Esophagus muscularis mucosa (tissue), 4 donors: Measurements from ENCODE around the gene PRDX5. TPM values are rescaled to one million over a fixed set of nuclear protein-coding genes. Genes with fewer than 3 reads are reported as not detected.

ENCODE experiments used
- DNase-seq: peaks from one replicate; pipeline ENCODE4 v3.0.0-alpha.2; 2017; ENCODE audit errors: extremely low spot score
- H3K27ac ChIP-seq, 4 donors: fragments of 200-600 bp; sonication (generic); replicated peaks in 1 of 4; 1 replicate in 3 of 4; 2 replicates in 1 of 4; pipeline ENCODE4 v1.5.1; 2016 to 2019; ENCODE audit warnings: mild to moderate bottlenecking in 1 of 4
- H3K27me3 ChIP-seq, 4 donors: fragments of 200-600 bp; sonication (generic); one replicate each; pipeline versions ENCODE4 v1.5.1 to v1.6.0; 2016 to 2019
- H3K36me3 ChIP-seq, 4 donors: fragments of 200-600 bp; sonication (generic); one replicate each; pipeline ENCODE4 v1.5.1; 2016 to 2019
- H3K4me1 ChIP-seq, 4 donors: fragments of 200-600 bp; sonication (generic); one replicate each; pipeline ENCODE4 v1.5.1; 2016 to 2019
- H3K4me3 ChIP-seq, 4 donors: fragments of 200-600 bp; sonication (generic); 1 replicate in 2 of 4; 2 replicates in 2 of 4; pipeline ENCODE4 v1.5.1; 2016 to 2019; ENCODE audit warnings: mild to moderate bottlenecking in 4 of 4, moderate library complexity in 1 of 4
- H3K9me3 ChIP-seq, 4 donors: fragments of 200-600 bp; sonication (generic); 1 replicate in 3 of 4; 2 replicates in 1 of 4; pipeline ENCODE4 v1.5.1; 2016 to 2019
- CTCF ChIP-seq, 3 experiments: fragments of 200-600 bp in 2 of 3; fragments of 450-650 bp in 1 of 3; sonication (generic) in 2 of 3; IDR thresholded peaks; one replicate each; pipeline ENCODE4 v1.5.1; 2017 to 2019; ENCODE audit warnings: antibody characterized with exemption in 3 of 3, mild to moderate bottlenecking in 2 of 3, moderate library complexity in 1 of 3
- EP300 ChIP-seq: sonication (generic); formaldehyde crosslinking; IDR thresholded peaks from one replicate; pipeline ENCODE4 v1.6.1; 2017; ENCODE audit warnings: antibody characterized with exemption
- POLR2A ChIP-seq: fragments of 450-650 bp; IDR thresholded peaks from one replicate; pipeline ENCODE4 v1.6.1; 2017; ENCODE audit warnings: antibody characterized with exemption, moderate library complexity, mild to moderate bottlenecking, low read depth
- POLR2AphosphoS5 ChIP-seq, 2 donors: sonication (generic); formaldehyde crosslinking; IDR thresholded peaks; one replicate each; pipeline ENCODE4 v1.6.1; 2017; ENCODE audit warnings: antibody characterized with exemption in 2 of 2
- WGBS: methylation state at CpG from one replicate; pipeline ENCODE4 v1.1.5; 2018; 5-methylcytosine and 5-hydroxymethylcytosine counted together
- intact Hi-C: fragments of 100-400 bp; cut with DNase I; formaldehyde crosslinking; loops from one replicate; pipeline ENCODE4 v1.15.1; 2023
- total RNA-seq, 4 donors: library from RNA; depleted of rRNA; stranded (reverse); fragments of >200 nt; gene quantifications; one replicate each; pipeline versions ENCODE4 v1.1.0 to v1.2.1, GENCODE V29; 2016

PRDX5 gene
- total RNA-seq, 4 donors from 2014 or later = 144 to 178 (median 155) TPM

DNA sequence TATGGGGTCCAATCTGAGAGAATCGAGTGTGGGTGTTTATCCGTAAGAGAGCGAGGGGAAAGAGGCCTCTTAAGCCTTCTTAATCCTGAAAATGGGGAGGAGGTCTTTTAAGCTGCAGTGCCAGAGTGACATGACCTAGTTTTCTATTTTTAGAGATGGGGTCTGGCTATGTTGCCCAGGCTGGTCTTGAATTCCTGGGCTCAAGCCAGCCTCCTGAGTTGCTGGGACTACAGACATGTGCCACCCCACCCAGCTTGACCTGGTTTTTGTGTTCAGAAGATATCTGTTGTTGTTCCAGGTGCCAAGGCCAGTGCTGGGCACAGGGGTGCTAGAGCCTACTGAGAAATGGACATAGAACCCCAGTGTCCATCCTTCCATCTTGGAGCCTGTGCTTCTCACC is 34.8 kb upstream of the PRDX5 start:
- no peak for DNase-seq
- intact Hi-C loops = no loop called here

DNA sequence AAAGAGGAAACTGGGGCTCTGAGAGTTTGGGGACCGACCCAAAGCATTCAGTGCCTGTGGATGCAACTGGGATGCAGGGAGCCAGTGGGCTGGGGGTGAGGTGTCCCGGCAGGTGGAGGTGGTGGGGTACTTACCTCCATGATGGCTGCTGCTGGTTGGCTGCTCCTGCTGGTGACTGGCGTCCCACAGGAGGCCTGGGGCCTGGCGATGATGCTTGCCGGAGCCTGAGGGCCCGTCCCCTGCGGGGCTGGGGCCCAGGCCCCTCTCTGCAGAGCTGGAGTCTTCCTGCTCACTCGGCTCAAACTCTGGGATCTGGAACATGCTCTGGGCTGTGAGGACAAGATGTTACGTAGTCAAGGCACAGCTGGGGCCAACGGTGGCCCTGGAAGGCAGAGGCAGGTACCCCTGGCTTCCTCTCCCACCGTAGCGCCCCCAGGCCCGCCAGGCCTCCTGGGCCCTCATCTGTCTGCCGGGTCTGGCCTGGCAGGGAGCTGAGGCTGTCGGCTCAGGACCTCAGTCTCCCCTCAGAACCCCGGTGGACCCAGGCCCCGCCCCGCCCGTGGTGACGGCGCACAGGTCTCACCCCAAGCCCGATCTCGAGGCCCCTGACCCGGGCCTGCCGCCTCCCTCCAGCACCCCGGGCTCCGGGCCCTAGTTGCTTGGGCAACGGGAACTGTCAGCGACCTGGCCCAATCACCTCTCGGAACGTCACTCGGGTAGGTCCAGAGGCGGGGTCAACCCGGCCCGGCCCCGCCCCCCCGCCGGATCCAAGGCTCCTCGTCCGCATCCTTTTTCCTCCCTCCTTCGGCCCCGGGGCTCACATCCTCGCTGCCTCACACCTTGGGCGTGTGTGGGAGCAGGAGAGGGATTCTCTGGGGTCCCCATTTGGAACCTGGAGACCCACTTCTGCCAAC is 33.6 kb upstream of the PRDX5 start, which contains the start of gene BAD:
Gene BAD, minus strand, starts transcription at position 618 of the 914 bp plus-strand sequence. Its CDS starts 297 bp downstream, at position 321.
- TF ChIP-seq EP300 = no peak
- TF ChIP-seq POLR2AphosphoS5 (IDR thresholded peaks at IDR 0.05) = peak; percentile 80 to 90
- TF ChIP-seq CTCF (IDR thresholded peaks at IDR 0.05) = no peak
- peak; percentile 31 for TF ChIP-seq POLR2A
- no peaks in the 10 kb centered on the region for H3K9me3 ChIP-seq
- no peaks in the 10 kb centered on the region for H3K27me3 ChIP-seq
- 6% methylated on average over 10 of the region's 44 CpGs for WGBS
- H3K27ac ChIP-seq = peak within 1 kb of the TSS; percentile 85 to 98 (median 98)
- H3K4me3 ChIP-seq = peak within 1 kb of the TSS; percentile 75 to 96 (median 88)
- H3K4me1 ChIP-seq = peaks cover 29 to 58% (median 46%) of the 10 kb centered on the region in 4 donors
- peak; percentile 99 for DNase-seq
- peaks cover 0 to 35% (median 23%) of the 10 kb centered on the region in 4 donors for H3K36me3 ChIP-seq
- intact Hi-C loops = no loop called here

More for the DNA sequence above, 34.8 kb upstream of the PRDX5 start:
- Histone ChIP-seq H3K9me3 (no peaks in the 10 kb centered on the region), H3K4me3 (peak overlapping the region in 1 of 4 donors; percentile 82), H3K36me3 (peaks cover 0 to 43% (median 29%) of the 10 kb centered on the region in 4 donors), H3K27me3 (no peaks in the 10 kb centered on the region), H3K4me1 (peaks cover 29 to 55% (median 45%) of the 10 kb centered on the region in 4 donors), H3K27ac (peak overlapping the region in 1 of 4 donors; percentile 85)
- TF ChIP-seq EP300 (no peak), POLR2A (no peak), CTCF (IDR thresholded peaks at IDR 0.05) (no peak), POLR2AphosphoS5 (IDR thresholded peaks at IDR 0.05) (no peak)
- WGBS = 87% methylated on average over 3 of the region's 3 CpGs

DNA sequence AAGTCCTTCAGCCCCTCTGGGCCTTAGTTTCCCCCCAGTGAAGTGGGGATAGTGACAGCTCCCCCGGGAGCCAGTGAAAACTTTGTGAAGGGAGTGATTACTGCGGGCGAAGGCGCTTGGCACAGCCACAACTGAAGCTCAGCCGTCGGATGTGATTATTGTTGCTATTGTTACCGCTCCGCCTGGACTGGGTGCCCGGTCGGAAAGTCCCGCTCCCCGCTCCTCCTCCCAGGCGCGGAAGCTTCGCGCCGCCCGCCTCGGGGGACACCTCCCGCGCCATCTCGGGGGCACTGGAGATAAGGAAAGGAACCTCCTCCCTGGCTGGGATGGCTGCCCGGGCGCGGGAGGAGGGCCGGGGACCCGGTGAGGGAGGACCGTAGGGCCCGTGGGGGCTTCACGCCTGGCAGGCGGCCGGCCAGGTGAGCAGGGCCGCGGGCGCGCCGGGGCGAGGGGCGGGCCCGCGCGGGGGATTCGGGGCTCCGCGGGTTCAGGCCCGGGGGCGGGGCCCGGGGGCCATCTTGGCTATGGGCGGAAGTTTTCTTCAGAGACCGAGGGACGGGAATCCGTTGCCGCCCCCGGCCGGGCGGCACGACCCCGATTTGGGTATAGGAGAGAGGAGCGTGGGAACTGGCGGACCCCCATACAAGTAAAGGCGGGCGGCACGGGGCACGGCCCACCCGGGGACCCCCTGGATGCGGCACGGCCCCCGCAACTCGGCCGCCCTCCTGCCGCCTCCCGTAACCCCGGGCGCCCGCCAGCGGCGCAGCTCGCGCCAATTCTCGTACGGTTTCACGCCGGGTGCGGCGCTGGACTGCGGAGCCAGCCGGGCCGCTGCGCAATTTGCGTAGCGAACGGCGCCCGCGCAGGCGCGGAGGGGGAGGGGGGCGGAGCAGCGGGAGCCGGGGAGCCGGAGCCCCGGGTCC is 32.7 kb upstream of the PRDX5 start, which contains the start of gene GPR137:
Gene GPR137, plus strand, starts transcription at position 887 of the 923 bp plus-strand sequence. CDS start 677 bp downstream, outside the sequence.
- peak within 1 kb of the TSS; percentile 85 to 98 (median 98) for H3K27ac ChIP-seq
- H3K36me3 ChIP-seq = peaks cover 0 to 40% (median 24%) of the 10 kb centered on the region in 4 donors
- no peaks in the 10 kb centered on the region for H3K9me3 ChIP-seq
- peak within 1 kb of the TSS; percentile 75 to 96 (median 88) for H3K4me3 ChIP-seq
- intact Hi-C loops = no loop called here
- peaks cover 0 to 6% (median 0%) of the 10 kb centered on the region in 4 donors for H3K27me3 ChIP-seq
- TF ChIP-seq POLR2AphosphoS5 (IDR thresholded peaks at IDR 0.05) = peak in 1 of 2 donors; percentile 57
- TF ChIP-seq CTCF (IDR thresholded peaks at IDR 0.05) = peak in 1 of 3 experiments; percentile 11
- no peak for TF ChIP-seq POLR2A
- H3K4me1 ChIP-seq = peaks cover 29 to 58% (median 46%) of the 10 kb centered on the region in 4 donors
- DNase-seq = peak; percentile 97
- WGBS = no CpG with 5 or more reads among the region's 102 CpGs
